NCI-H146 (cell line): ENCODE data around the gene PKDREJ.
"Not testable (repeated sequence)": the region's sequence is repeated elsewhere in the genome, so short reads cannot be mapped to it uniquely, and the experiment has no call there.

Experiments used
- DNase-seq: peaks from one replicate; lab custom pipeline; 2025; lab: John Stamatoyannopoulos, UW

Gene PKDREJ

GRCh38 chr22:46264520-46264919 lies 1.4 kb upstream of the PKDREJ start:
- DNase-seq: not testable (repeated sequence)

GRCh38 chr22:46262449-46263215 lies 511 bp downstream of the PKDREJ start:
- DNase-seq: no peak

- no peak for DNase-seq
Observed at GRCh38 chr22:46260038-46260437, 3.1 kb downstream of the PKDREJ start.

- no peak for DNase-seq
Observed at GRCh38 chr22:46259374-46259773, 3.8 kb downstream of the PKDREJ start.

- no peak for DNase-seq
Observed at GRCh38 chr22:46256358-46256958, 6.7 kb downstream of the PKDREJ start.

- no peak for DNase-seq
Observed at GRCh38 chr22:46251816-46252380, 11.2 kb downstream of the PKDREJ start.

- DNase-seq: no peak
Observed at GRCh38 chr22:46251266-46251665, 11.9 kb downstream of the PKDREJ start.

GRCh38 chr22:46250783-46251125 lies 12.4 kb downstream of the PKDREJ start:
- peak; percentile 22 for DNase-seq

- peak; percentile 85 for DNase-seq
Observed at GRCh38 chr22:46250035-46250782, 12.9 kb downstream of the PKDREJ start, which contains the start of gene CDPF1. Gene CDPF1, minus strand, starts transcription at chr22:46250293. Its CDS starts 2,009 bp downstream, at chr22:46248284.

- no peak for DNase-seq
Observed at GRCh38 chr22:46247443-46247975, 15.6 kb downstream of the PKDREJ start.

GRCh38 chr22:46246178-46246577 lies 17.0 kb downstream of the PKDREJ start:
- no peak for DNase-seq

GRCh38 chr22:46245511-46245910 lies 17.6 kb downstream of the PKDREJ start:
- peak; percentile 50 for DNase-seq

GRCh38 chr22:46244771-46245170 lies 18.4 kb downstream of the PKDREJ start:
- DNase-seq: no peak

- DNase-seq: no peak
Observed at GRCh38 chr22:46242076-46242475, 21.1 kb downstream of the PKDREJ start.

- no peak for DNase-seq
Observed at GRCh38 chr22:46241396-46242007, 21.6 kb downstream of the PKDREJ start.

- no peak for DNase-seq
Observed at GRCh38 chr22:46240907-46241306, 22.2 kb downstream of the PKDREJ start.

- no peak for DNase-seq
Observed at GRCh38 chr22:46240506-46240905, 22.6 kb downstream of the PKDREJ start.

- no peak for DNase-seq
Observed at GRCh38 chr22:46240073-46240472, 23.1 kb downstream of the PKDREJ start.

GRCh38 chr22:46239261-46240048 lies 23.7 kb downstream of the PKDREJ start:
- no peak for DNase-seq

GRCh38 chr22:46238541-46238940 lies 24.6 kb downstream of the PKDREJ start:
- no peak for DNase-seq
